SU-DHL-6 (cell line): Measurements from ENCODE around the gene SPATA33.
"Not testable (repeated sequence)": the region's sequence is repeated elsewhere in the genome, so short reads cannot be mapped to it uniquely, and the experiment has no call there.

Experiments
- CTCF ChIP-seq: fragments of 200-600 bp; sonication (generic); IDR thresholded peaks from one replicate; pipeline ENCODE4 v1.5.1; 2017; ENCODE audit warnings: antibody characterized with exemption, mild to moderate bottlenecking, low read length, moderate library complexity; ENCODE audit not compliant: insufficient read depth, poor library complexity, severe bottlenecking
- EZH2phosphoT487 ChIP-seq: fragments of 200-600 bp; sonication (generic), shearing (Covaris generic); conservative IDR thresholded peaks from 2 replicates; pipeline ENCODE4 v1.6.1; 2018; ENCODE audit warnings: mild to moderate bottlenecking, antibody characterized with exemption, low read length, moderate library complexity, mixed read lengths

GRCh38 chr16:89689621-89690020 lies 32.0 kb downstream of the SPATA33 start:
- not testable (repeated sequence) for TF ChIP-seq CTCF, EZH2phosphoT487
